ENCODE data around the gene PHETA2.
"Not testable (repeated sequence)": the region's sequence is repeated elsewhere in the genome, so short reads cannot be mapped to it uniquely, and the experiment has no call there.

GRCh38 chr22:42071508-42071907 is 2.5 kb upstream of the PHETA2 start:
- TF ChIP-seq CTCF, POLR2A (IDR thresholded peaks at IDR 0.05): not testable (repeated sequence)
